ENCODE measurements around the gene XYLT1.

The XYLT1 gene

DNA sequence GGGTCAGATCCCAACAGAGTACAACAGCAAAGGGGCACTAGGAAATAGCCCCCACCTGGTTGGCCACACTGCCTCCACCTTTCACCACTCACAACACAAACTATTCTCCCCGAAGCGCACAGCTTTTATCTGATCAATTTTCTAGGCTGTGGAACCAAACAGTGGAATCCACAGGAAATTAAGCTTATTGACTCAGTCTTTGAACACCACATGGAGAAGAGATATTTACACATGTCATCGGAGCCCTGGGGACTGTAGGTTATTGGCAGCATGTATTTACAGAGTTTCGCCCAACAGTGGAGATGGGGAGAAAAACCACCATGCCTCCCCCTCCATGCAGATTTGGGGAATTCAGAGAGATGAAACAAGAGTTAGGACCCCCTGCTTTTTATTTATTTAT is 154.8 kb downstream of the XYLT1 start:
- TF ChIP-seq, protein P1, sequence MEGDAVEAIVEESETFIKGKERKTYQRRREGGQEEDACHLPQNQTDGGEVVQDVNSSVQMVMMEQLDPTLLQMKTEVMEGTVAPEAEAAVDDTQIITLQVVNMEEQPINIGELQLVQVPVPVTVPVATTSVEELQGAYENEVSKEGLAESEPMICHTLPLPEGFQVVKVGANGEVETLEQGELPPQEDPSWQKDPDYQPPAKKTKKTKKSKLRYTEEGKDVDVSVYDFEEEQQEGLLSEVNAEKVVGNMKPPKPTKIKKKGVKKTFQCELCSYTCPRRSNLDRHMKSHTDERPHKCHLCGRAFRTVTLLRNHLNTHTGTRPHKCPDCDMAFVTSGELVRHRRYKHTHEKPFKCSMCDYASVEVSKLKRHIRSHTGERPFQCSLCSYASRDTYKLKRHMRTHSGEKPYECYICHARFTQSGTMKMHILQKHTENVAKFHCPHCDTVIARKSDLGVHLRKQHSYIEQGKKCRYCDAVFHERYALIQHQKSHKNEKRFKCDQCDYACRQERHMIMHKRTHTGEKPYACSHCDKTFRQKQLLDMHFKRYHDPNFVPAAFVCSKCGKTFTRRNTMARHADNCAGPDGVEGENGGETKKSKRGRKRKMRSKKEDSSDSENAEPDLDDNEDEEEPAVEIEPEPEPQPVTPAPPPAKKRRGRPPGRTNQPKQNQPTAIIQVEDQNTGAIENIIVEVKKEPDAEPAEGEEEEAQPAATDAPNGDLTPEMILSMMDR (conservative IDR thresholded peaks at IDR 0.05; ENCODE audit: low read depth, low read length): no peak
- no peak for DNase-seq (ENCODE audit: low read depth)
- H3K4me3 ChIP-seq (ENCODE audit: low read depth, low read length): no peak overlapping the region

DNA sequence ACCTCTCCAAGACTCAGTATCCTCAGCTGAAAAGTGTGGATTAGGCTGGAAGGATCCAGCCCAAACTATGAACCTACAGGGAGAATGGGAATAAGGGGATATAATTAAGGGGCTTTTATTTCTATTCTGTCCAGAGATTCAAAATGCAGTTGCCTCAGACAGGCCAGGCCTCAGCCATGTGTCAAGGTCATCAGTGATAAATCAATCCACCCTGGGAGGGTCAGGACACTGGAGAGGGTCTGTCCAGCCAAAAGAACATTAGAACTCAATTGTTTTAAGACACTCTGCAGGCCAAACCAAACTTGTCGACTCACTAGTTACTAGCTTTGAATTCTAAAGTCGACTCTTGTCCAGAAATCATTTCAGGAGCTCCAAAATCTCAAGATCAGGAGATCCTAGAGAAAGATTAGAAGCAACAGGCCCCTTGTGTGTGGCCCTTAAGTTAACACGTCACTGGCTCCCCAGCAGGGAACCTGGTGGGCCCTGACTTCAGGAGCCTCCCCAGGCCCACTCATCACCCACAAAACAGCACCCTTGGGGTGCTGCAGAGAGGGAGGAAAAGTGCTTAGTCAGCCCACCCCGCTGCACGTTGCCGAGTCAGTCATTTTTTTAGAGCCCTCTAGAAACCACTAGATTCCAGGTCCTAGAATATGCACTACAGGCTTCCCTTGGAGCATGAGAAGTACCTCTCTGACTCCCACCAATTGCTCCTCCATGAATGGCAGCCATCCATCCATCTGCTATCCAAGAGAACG is 156.8 kb downstream of the XYLT1 start:
- TF ChIP-seq, protein P1 (conservative IDR thresholded peaks at IDR 0.05; ENCODE audit: low read depth, low read length): no peak
- H3K4me3 ChIP-seq (ENCODE audit: low read depth, low read length): no peak overlapping the region
- no peak for DNase-seq (ENCODE audit: low read depth)

DNA sequence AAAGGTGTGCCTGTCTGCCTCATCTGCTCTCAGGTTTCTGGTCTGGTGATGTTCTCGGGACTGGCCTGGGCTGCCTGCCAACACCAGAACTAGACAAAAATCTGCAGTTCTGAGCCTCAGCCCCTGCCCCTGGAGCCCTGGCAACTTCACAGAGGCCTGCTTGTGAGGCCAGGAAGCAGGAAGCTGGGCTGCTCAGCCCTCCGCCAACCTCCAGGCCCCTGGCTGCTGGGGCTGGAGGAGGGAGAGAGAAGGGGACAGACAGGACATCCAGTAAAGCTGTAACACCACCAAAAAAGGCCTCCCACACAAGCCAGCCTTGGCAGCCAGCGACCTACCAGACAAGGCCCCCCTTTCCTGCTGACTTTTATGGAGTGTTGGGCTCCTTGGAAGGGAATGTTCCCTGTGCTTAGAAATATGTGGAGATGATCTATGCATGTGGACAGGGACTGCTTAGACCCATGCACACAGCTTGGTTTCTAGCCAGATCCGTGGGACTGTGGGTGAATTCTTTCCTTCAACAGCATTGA is 157.6 kb downstream of the XYLT1 start:
- no peak overlapping the region for H3K4me3 ChIP-seq (ENCODE audit: low read depth, low read length)
- TF ChIP-seq, protein P1 (conservative IDR thresholded peaks at IDR 0.05; ENCODE audit: low read depth, low read length): no peak
- DNase-seq (ENCODE audit: low read depth): no peak

DNA sequence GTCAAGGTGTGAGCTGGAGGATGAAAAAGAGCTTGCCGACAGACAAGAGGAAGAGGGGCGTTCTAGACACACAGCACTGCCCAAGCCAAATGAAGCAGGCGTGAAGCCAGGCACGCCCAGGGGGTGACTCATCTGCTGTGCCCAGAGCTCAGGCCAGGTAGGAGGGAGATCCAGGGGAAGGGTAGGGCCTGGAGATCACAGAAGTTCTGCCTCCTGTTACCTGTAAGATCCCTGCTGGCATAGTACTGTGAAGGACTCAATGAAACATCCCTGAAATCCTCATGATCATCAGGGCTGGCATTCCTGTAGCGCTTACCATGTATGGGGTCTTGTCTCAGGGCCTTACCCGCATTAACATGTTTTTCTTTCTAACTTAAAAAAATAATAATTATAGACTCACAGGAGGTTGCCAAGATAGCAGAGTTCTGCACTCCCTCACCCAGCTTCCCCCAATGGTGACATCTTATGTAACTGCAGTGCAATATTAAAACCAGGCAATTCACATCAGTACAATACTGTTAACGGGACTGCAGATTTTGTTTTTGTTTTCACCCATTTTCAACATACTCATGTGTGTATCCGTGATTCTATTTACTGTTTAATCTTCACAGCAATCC is 158.6 kb downstream of the XYLT1 start:
- TF ChIP-seq, protein P1 (conservative IDR thresholded peaks at IDR 0.05; ENCODE audit: low read depth, low read length): no peak
- no peak overlapping the region for H3K4me3 ChIP-seq (ENCODE audit: low read depth, low read length)
- no peak for DNase-seq (ENCODE audit: low read depth)

DNA sequence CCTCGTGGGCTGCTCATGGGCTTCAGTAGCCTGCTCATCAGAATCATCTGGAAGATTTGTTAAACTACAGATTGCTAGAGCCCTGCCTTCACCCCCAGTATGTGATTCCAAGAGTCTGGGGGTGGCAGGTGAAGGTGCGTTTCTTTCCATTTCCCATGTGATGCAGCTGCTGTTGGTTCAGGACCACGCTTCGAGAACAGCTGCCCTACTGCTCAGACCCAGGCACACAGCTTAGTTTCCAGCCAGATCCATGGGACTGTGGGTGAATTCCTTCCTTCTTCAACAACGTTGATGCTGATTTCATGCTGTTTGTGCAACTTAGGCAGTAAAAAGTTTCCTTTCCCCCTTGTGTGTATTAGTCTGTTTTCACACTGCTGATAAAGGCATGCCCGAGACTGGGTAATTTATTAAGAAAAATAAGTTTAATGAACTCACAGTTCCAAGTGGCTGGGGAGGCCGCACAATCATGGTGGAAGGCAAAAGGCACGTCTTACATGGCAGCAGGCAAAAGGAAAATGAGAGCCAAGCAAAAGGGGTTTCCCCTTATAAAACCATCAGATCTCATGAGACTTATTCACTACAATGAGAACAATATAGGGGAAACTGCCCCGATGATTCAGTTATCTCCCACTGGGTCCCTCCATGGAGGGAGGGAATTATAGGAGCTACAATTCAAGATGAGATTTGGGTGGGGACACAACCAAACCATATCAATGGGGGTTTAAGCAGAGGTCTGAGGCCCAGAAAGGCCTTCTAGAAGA is 159.2 kb downstream of the XYLT1 start:
- no peak for DNase-seq (ENCODE audit: low read depth)
- H3K4me3 ChIP-seq (ENCODE audit: low read depth, low read length): no peak overlapping the region
- TF ChIP-seq, protein P1 (conservative IDR thresholded peaks at IDR 0.05; ENCODE audit: low read depth, low read length): no peak

DNA sequence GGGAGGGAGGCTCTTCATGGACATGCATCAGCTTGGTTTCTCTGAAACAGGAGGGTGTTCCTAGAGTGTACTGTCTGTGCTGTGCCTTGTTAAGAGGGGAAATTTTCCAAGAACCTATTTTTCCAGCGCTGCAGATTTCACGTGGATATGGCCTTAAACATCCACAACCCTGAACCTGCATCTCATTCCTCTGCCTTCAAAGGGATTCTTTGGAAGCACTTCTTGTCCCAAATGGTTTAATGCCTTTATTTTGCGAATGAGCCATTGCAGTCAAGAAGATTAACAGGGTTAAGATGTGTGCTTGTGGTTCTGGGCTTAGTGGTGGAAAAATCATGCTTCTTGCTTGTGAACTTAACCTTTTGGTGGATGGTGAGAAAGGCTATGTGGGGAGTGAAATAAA is 161.2 kb downstream of the XYLT1 start:
- H3K4me3 ChIP-seq (ENCODE audit: low read depth, low read length): no peak overlapping the region

More for the DNA sequence above, 161.2 kb downstream of the XYLT1 start:
- TF ChIP-seq, protein P1 (conservative IDR thresholded peaks at IDR 0.05; ENCODE audit: low read depth, low read length): no peak
- no peak for DNase-seq (ENCODE audit: low read depth)
